HG02571 (cell line): ENCODE measurements around the gene WIPF3.

Experiments used
- ATAC-seq: cut with Tn5 transposase; IDR thresholded peaks from one replicate; pipeline ENCODE4 v1.9.1; 2021; ENCODE audit warnings: mild to moderate bottlenecking, moderate library complexity; ENCODE audit not compliant: unreplicated experiment

The WIPF3 gene, protein sequence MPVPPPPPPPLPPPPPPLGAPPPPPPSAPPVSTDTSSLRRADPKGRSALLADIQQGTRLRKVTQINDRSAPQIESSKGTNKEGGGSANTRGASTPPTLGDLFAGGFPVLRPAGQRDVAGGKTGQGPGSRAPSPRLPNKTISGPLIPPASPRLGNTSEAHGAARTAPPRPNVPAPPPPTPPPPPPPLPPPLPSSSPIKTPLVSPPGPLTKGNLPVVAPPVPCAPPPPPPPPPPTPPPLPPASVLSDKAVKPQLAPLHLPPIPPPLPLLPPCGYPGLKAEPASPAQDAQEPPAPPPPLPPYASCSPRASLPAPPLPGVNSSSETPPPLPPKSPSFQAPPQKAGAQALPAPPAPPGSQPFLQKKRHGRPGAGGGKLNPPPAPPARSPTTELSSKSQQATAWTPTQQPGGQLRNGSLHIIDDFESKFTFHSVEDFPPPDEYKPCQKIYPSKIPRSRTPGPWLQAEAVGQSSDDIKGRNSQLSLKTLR

DNA sequence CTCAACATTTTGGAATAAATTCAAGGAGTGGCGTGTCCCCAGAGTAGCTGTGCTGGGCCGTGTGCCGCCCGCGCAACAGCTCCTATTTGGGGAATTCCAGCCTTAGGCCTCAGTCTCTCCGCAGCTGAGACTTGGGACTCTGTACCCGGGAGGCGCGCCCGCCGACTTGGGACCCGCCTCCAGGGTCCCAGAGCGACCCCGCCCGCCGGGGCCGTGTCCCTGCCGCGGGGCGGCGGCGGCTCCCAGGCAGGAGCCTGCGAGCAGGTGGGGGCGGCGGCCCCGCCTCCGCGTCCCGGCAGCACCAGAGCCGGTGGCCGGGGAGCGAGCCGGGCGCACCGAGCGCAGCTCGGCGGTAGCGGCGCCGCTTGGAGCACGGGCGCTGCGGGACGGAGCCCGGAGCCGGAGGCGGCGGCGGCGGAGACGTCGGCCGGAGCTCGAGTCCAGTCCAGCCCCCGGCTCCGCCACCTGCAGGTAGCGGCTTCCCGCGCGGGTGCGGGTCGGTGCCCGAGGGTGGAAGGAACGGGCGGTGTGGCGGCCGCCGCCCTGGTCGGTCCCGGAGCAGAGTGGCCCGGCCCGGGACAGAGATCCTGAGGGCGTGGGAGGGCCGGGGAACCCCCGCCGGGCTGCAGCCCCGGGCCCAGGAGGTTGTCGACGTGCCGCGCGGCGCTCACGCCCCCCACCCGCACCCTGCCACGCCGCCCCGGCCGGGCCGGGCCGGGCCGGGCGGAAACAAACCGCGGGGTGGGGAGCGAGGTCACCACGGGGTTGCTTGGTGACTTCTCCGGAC, at the start of gene WIPF3:
WIPF3 (plus strand) TSS at position 301 of the 787 bp plus-strand sequence. CDS start 28,217 bp downstream, outside the sequence.
- ATAC-seq: no peak

DNA sequence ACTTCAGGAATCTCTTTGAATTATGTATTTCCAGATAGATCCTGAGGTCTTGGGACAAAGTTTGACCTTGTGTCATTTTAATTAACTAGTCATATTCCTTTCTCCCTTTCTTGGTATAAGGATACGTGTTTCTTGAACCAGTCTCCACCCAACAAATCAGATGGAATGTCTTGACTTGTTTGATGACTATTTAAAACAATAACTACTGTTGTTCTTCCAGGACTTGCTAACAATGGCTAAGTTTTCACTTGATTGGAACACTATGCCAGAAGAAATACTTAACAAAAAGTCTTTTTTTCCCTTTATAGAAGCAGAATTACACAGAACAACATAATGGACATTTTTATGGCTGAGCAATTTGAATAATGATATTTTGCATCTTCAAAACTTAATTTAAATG, 43.0 kb upstream of the WIPF3 start:
- ATAC-seq: no peak

DNA sequence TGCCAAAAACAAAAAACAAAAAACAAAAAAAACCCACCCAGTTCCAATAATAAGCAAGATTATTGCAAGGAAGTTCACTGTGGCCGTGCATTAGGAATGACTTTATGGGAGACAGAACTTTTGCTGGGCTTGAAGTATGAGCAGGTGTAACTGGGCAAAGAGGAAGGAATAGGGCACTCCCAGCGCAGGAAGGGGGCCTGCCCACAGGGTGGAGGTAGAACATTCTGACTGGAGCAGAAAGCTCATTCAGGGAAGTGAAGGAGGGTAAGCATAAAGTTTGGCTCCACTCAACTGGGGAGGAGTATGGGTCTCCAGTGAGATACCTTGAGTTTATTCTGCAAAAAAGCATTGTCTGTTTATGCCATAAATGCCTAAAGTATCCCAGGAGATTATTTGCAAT, 42.1 kb upstream of the WIPF3 start:
- ATAC-seq: no peak

DNA sequence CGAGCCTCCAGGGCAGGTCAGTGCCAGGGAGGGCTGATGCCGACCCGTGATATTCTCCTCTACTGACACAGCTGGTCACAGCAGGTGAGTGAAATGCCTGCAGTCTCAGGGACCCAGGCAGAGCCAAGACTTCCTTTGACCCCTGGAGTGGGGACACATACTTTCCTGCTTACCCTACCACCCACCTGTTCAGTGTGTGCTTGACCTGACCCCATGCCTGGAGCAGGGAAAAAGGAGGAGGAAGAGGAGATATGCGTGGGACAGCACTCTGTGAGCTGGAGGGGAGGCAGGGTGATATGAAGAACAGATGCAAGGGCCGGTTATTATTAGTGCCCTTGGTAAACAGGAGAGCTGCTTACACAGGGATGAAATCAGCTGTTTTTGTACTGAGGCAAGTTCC, 40.8 kb upstream of the WIPF3 start:
- ATAC-seq: no peak

DNA sequence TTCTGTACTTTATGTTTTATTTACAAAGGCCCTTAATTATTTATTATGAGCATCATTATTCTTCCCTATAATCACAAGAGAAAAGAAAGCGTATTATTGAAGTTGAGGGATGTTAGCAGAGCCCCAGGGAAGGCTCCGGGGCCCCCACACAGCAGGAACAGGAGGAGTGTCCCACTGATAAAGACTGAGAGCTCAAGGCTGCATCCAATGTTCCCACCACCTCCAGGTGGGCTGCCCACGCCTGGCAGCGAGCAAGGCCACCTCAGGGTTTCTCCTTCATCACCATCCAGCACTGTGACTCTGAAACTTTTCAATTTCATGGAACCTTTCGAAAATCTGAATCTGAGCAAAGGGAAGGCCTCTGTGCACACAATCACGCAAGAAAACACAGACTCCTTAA, 35.9 kb upstream of the WIPF3 start:
- no peak for ATAC-seq

DNA sequence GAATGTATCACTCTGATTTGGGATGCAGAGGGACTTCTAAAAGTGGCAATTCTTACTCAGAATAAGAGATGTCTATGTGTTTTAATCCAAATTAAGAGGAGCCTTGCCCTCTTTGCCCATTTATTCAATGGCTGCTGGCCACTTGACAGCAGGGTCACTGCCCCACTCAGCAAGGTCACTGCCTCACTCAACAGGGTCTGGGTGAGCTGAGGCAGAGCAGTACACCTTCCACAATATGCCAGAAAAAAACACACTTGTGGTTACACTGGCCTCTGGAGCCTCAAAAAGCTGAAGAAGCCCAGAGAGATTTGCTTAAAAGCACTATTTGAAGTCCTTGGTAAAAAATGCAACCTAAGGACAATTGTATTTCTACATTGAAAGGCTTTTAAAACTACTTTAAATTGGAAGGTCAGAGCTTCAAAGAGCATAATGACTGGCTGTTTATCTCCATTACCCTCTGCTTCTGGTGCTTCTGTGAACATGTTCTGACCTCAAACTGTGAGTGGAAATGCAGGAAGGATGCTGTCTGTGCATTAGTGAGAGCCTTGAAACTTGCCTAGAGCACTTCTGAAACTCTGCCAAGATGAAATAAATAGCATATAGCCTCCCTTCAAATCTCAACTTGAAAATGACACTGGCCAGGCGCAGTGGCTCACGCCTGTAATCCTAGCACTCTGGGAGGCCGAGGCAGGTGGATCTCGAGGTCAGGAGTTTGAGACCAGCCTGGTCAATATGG, 35.1 kb upstream of the WIPF3 start:
- ATAC-seq: no peak

DNA sequence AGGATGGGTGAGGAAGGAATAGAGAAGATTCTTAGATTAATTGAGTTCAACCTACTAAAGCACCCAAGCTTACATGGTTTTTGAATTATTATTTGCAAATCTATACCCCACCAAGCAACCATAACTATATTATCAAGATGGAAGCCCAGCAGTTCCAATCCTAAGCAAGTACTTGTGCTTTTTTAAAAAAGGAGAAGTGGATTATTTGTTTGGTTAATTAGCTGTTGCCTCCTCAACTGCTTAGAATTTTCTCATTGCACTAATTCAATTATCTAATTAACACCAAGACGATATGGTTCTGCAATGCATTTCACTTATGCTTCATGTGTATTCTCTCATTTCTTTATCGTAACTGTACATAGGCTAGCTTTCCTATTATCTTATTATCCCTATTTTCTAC, 27.3 kb upstream of the WIPF3 start:
- no peak for ATAC-seq

DNA sequence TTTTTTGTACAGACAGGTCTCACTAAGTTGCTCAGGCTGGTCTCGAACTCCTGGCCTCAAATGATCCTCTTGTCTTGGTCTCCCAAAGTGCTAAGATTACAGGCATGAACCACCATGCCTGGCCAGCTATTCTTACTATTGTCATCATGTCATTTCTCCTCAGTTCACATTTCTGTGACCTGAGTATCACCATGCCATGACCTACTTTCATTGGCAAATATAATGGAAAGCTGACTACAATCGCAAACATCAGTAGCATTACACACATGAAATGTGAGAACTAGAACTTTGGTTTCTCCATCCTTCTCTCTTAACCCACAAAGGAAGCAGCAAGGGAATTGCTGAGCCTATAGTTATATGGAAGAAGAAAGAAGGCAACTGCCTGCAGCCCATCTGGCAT, 26.0 kb upstream of the WIPF3 start:
- ATAC-seq: no peak

DNA sequence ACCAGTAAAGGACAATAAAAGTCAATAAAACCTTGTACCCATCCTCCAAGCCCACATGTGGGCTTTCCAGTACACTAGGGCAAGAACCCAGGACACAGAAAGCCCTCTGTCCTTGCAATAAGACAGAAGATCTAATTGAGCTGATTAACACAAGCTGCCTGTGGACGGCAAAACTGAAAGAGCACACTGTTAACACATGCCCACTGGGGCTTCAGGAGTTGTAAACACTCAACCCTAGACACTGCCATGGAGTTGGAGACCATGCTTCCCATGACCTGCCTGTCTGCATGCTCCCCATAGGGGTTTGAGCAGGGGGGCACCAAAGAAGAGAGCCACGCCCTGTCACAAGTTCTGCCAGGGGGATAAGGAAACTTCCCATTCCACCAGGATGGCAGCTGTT, 22.6 kb upstream of the WIPF3 start:
- no peak for ATAC-seq

DNA sequence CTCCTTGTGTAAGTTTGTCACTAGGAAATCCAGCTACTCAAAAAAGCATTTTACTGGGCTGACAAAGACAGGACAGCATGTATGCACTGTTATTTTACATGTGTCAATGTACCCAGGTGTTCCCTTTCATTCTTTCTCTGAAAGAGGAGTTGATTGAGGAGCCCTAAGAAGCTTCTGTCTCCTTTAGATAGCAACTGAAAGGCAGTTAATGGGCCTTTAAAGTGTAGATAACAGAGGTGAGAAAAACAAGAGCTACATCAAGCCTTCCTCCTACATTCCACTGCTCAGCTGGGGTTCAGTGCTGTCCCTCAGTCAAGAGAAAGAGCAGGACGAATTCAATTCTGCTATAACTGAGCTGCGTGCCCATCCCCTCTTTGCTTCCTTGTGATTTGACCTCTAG, 12.8 kb upstream of the WIPF3 start:
- ATAC-seq: no peak

DNA sequence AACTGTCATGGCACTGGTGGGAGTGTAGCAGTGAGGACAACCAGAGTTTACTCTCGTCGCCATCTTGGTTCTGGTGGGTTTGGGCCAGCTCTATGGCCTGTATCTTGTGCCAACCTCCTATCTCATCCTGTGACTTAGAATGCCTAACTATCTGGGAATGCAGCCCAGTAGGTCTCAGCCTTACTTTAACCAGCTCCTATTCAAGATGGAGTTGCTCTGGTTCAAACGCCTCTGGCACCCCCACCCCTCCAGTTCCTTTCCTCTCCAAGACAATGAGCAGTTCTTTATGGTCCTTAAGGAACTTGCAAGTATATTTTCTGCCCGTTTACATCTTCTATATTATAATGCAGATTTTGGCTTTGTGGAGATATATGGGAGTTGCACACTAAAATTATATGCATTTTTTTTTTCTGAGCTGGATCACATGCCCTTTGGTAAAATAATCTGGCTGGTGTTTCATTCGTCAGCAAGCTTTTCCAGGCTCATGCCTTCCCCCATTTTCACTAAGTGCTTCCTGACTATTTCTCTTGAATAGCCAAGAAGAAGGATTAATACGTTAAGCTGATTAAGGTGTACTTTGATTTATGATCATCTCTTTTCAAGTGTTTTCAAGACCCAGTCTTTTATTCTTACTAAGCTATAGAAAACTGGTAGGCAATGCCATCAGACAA, 11.2 kb upstream of the WIPF3 start:
- ATAC-seq: no peak

DNA sequence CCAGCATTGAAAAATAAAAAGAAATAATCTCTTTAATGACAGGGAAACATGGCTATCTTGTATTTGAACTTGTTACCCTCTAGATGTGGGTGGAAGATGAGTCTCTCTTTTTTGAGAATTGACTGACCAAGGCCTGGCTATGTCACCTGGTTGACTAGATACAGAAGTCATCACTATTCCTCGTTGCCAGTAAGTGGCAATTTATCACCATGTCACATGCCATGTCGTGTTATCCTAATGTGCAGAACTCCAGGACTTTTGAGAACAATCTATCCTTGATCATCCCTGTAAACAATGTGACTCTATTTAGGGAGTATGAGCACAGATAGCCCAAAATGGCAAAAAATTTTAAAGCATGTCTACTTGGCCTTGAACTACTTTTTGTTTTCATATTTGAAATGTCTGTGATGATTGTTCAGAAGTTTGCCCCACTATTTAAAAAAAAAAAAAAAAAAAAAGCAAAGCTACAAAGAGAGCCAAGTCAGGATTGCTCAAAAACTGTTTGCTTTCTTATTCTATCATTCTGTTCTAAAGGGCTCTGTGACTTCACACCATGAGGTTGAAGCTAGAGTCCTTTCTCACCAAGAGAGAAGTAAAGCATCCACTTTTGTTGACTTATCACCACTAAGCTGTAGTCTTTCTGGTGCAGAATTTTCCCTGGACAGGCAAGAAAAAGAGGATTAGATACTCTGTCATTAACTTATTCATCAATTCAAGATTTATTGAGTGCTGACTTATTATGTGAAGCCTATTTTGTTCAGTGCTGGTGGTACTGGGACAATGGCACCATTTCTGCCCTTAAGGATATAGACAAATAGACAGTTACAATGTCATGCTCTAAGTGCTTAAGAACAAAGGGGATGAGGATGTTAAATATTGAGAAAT, 10.4 kb upstream of the WIPF3 start:
- no peak for ATAC-seq

DNA sequence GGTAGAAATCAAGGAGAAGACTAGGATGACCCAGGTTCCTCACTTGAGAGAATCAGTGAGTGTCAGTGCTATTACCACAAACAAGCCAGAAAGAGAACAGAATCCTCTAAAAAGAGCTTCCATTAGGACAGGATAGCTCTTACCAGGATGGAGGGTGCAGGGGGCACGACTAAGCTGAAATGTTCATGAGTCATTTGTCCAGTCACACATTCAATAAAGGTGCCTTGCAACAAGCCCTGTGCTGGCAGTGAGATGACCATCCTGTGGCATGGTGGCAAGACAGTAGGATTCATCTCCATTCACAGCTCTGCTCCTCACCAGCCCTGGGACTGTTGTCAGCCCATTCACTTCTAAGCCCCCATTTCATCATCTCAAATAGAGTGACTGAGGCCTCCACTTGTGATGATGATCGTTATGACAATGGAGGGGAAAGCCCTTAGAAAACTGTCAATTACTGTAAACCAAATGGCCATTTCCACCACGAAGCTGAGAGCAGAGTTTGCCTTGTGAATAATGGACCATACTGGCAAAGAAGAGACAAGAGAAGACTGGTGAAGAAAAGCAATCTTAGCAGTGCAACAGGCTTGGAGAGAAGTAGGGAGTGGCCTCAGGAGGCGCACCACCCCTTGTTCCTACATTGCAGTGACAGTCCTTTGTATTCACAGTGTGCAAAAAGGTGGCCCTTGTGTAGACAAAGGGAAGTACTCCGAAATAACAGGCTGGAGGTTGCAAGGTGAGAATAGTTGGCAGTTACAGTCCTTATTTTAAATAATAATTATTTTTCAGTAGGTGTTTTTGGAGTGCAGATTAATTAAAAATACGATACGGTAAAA, 9.0 kb upstream of the WIPF3 start:
- no peak for ATAC-seq

DNA sequence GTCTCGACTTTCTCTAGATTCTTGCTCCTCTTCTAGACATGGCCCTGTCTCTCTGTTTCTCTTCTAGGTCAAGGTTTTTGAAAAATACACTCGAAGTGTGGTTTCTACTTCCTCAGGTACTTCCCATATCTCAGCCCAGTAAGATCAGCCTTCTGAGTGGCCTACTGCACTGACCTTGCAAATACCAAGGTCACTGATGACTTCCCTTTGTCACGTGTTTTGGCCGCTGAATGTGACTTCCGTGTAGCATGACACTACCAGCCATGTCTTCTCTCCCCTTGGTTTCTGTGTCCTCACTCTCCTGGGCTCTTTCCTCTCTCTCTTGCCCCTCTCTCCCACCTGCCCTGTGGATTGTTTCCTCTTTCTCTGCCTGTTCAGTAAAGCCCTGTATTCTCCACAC, 7.9 kb upstream of the WIPF3 start:
- ATAC-seq: no peak

DNA sequence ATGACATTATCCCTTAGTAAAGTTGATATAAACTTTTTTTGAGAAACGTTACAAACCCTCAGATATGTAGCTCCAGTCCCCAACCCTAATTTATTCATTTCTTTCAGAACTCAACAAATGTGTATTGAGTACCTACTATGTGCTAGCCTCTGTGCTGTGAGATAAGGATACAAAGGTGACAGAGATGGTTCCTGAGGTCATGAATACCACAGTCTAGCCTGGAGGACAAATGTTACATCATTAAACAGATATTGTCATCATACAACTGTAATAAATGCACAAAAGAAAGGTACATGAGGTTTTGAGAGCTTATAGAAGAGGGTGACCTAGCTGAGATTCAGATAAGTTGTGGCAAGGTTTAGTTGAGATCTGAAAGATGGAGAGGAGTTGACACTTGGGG, 4.4 kb upstream of the WIPF3 start:
- no peak for ATAC-seq

DNA sequence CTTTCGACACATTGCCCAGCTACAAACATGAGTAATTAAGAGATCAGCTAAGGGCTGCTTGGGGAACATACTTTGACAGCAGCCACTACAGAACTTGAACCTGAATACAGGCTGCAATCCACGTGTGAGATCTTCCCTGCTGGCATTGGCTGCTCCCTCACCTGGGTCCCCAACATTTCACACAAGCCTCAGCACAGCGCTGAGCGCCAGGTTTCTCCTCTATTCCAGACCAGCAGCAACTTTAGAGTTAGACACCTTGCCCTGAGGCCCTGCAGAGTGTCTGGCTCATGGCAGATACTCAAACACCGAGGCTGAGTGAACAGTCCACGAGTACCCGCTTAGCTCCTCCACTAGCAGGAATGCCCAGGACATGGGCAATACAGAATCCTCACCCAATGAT, 1.3 kb upstream of the WIPF3 start:
- ATAC-seq: no peak

DNA sequence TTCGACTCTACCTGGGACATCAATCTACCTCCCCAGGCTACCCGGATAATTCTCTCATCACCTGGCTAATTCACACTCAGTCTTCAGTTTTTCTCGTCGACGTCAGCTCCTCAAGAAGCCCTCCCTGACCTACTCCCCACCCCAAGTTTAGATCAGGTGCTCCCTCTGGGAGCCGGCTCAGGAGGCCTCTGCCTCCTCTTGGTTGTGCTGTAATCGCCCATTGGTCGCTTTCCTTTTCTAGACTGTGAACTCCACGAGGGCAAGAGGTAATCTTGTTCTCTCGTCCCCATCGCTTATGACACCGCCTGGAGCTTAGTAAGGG, 461 bp upstream of the WIPF3 start:
- no peak for ATAC-seq

DNA sequence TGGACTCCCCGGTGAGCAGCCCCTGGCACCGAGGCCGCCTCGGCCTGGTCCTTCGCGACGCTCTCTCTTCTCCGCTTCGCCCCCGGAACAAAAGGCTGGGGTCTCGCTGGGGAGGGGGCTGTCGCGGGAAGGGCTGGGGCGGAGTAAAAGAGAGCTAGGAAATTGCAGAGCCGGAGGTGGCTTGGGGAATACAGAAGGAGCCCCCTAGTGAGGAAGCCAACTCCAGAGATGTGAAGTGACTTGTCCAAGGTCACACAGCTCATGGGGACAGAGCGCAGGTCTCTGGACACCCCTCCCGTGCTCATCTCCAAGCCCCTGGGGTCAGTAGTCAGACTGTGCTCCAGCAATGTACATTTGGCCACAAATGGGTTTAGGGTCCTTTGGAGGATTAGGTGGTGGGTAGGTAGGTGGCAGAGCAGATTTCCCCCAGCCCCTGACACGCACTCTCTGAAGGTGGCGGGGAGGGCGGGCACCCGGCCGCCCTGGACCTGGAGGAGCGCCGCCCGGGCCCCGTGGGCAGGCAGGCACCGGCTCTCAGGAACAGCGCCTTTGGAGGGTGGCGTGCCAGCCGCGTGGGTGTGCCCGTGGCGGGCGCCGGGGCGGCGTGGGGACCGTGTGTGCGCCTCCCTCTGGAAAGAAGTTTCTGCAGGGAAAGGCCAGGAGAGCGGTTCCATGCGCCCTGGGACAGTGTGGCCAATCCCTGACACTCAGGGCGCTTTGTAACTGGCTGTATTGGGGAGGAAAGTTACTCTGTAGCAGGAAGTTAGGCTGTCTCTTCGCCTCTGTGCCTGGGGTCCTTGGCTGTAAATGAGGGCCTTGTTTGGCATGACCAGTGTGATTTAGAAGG, 910 bp downstream of the WIPF3 start:
- no peak for ATAC-seq
